Right lobe of liver (tissue), 6 donors: ENCODE measurements around the gene MRPL41. TPM values are rescaled to one million over a fixed set of nuclear protein-coding genes. Genes with fewer than 3 reads are reported as not detected.
"Not testable (repeated sequence)": the region's sequence is repeated elsewhere in the genome, so short reads cannot be mapped to it uniquely, and the experiment has no call there.

Experiments used
- ATAC-seq, 4 donors: fragments of 200-7000 bp; cut with Tn5 transposase; one replicate each; pipeline ENCODE4 v1.9.1; 2020; ENCODE audit warnings: mild to moderate bottlenecking in 4 of 4, moderate library complexity in 4 of 4
- DNase-seq, 3 donors: peaks; one replicate each; pipeline ENCODE4 v3.0.0-alpha.2; 2020
- H3K27ac ChIP-seq, 3 donors: fragments of 200-600 bp; one replicate each; pipeline ENCODE4 v1.8.0; 2022
- H3K27me3 ChIP-seq, 2 donors: fragments of 200-600 bp; one replicate each; pipeline ENCODE4 v1.8.0; 2022
- H3K36me3 ChIP-seq, 4 donors: fragments of 200-600 bp; sonication (generic) in 1 of 4; one replicate each; pipeline versions ENCODE4 v1.5.1 to v1.8.0; 2017 to 2022; ENCODE audit warnings: control low read depth in 1 of 4
- H3K4me1 ChIP-seq, 4 donors: fragments of 200-600 bp; sonication (generic) in 1 of 4; one replicate each; pipeline versions ENCODE4 v1.5.1 to v1.8.0; 2017 to 2022; ENCODE audit warnings: control low read depth in 1 of 4
- H3K4me3 ChIP-seq, 3 donors: fragments of 200-600 bp; one replicate each; pipeline ENCODE4 v1.8.0; 2022
- H3K9me3 ChIP-seq, 4 donors: fragments of 200-600 bp; sonication (generic) in 1 of 4; one replicate each; pipeline versions ENCODE4 v1.5.1 to v1.8.0; 2017 to 2022; ENCODE audit warnings: control low read depth in 1 of 4
- POLR2A ChIP-seq: fragments of 450-650 bp; IDR thresholded peaks from one replicate; pipeline ENCODE4 v1.6.1; 2017; ENCODE audit warnings: antibody characterized with exemption, mild to moderate bottlenecking
- WGBS: methylation state at CpG from one replicate; pipeline ENCODE4 v1.1.6; 2018; ENCODE audit warnings: low coverage, low lambda C conversion rate; ENCODE audit not compliant: insufficient coverage; ENCODE audit errors: missing lambda C conversion rate; 5-methylcytosine and 5-hydroxymethylcytosine counted together
- intact Hi-C, 2 donors: fragments of 100-400 bp; cut with DNase I; formaldehyde crosslinking; loops; one replicate each; pipeline versions ENCODE4 v1.11.2 to v1.14.1; 2022
- total RNA-seq, 6 experiments: library from RNA; depleted of rRNA in 2 of 6; stranded (reverse); fragments of >200 nt in 2 of 6; fragmentation: NEBNext Ultra II Directional in 3 of 6; extraction: Animal tissue kit (Norgen Biotek cat#: 25700) in 3 of 6; gene quantifications; one replicate each; pipeline versions ENCODE4 v1.1.0 to v1.2.4, GENCODE V29; 2016 to 2023
- TF ChIP-seq, protein P1 (sequence below), 4 donors: fragments of 200-600 bp in 3 of 4; fragments of 450-650 bp in 1 of 4; IDR thresholded peaks; one replicate each; pipeline versions ENCODE4 v1.5.1 to v1.8.0; 2016 to 2022; ENCODE audit warnings: antibody characterized with exemption in 4 of 4, mild to moderate bottlenecking in 2 of 4
- donor health status: DM: no; HTN: yes; CAD: no.
- donor health status: DM: no; HTN: no; CAD: no.
- donor health status: DM: no; HTN: no; CAD: no.
- donor health status: DM: no; HTN: yes; CAD: no.
- donor health status: DM: no; HTN: yes; CAD: no.

MRPL41 gene
- total RNA-seq, 6 experiments from 2014 or later: 43.4 to 97.8 (median 74.0) TPM

- H3K27ac ChIP-seq: no peak overlapping the region
- WGBS: 90% methylated on average over 9 of the region's 23 CpGs
- H3K27me3 ChIP-seq: no peaks in the 10 kb centered on the region
- H3K9me3 ChIP-seq: no peaks in the 10 kb centered on the region
- DNase-seq (no peak), ATAC-seq (no peak)
- peaks cover 0 to 19% (median 8%) of the 10 kb centered on the region in 4 donors for H3K4me1 ChIP-seq
- H3K36me3 ChIP-seq: peaks cover 0 to 2% (median 0%) of the 10 kb centered on the region in 4 donors
- H3K4me3 ChIP-seq: no peak overlapping the region
- intact Hi-C loops: no loop called here
- no peak for TF ChIP-seq POLR2A
- TF ChIP-seq, protein P1, sequence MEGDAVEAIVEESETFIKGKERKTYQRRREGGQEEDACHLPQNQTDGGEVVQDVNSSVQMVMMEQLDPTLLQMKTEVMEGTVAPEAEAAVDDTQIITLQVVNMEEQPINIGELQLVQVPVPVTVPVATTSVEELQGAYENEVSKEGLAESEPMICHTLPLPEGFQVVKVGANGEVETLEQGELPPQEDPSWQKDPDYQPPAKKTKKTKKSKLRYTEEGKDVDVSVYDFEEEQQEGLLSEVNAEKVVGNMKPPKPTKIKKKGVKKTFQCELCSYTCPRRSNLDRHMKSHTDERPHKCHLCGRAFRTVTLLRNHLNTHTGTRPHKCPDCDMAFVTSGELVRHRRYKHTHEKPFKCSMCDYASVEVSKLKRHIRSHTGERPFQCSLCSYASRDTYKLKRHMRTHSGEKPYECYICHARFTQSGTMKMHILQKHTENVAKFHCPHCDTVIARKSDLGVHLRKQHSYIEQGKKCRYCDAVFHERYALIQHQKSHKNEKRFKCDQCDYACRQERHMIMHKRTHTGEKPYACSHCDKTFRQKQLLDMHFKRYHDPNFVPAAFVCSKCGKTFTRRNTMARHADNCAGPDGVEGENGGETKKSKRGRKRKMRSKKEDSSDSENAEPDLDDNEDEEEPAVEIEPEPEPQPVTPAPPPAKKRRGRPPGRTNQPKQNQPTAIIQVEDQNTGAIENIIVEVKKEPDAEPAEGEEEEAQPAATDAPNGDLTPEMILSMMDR (IDR thresholded peaks at IDR 0.05): no peak
Measured at GRCh38 chr9:137547687-137548543, 3.8 kb upstream of the MRPL41 start.

- TF ChIP-seq POLR2A: peak; percentile 23
- TF ChIP-seq, protein P1 (IDR thresholded peaks at IDR 0.05): no peak
- Histone ChIP-seq H3K9me3 (no peaks in the 10 kb centered on the region), H3K4me1 (peaks cover 0 to 22% (median 9%) of the 10 kb centered on the region in 4 donors), H3K4me3 (peak within 1 kb of the TSS; percentile 59 to 89 (median 70)), H3K27me3 (no peaks in the 10 kb centered on the region), H3K36me3 (peaks cover 0 to 15% (median 0%) of the 10 kb centered on the region in 4 donors), H3K27ac (peak within 1 kb of the TSS in 2 of 3 donors; percentile 73 to 84)
- 2% methylated on average over 13 of the region's 13 CpGs for WGBS
- peak; percentile 79 to 83 (median 80) for ATAC-seq
- peak; percentile 90 to 97 (median 95) for DNase-seq
- intact Hi-C loops: no loop called here
Measured at GRCh38 chr9:137550231-137550621, 1.5 kb upstream of the MRPL41 start, which contains the start of gene PNPLA7. Gene PNPLA7 (minus strand): TSS chr9:137550402. CDS start chr9:137550197, 205 bp downstream.

- H3K9me3 ChIP-seq, intact Hi-C loops, DNase-seq, ATAC-seq, H3K27me3 ChIP-seq: not testable (repeated sequence)
- peaks cover 0 to 22% (median 9%) of the 10 kb centered on the region in 4 donors for H3K4me1 ChIP-seq
- peak overlapping the region in 1 of 3 donors; percentile 77 for H3K27ac ChIP-seq
- peak overlapping the region; percentile 59 to 89 (median 70) for H3K4me3 ChIP-seq
- WGBS: 2% methylated on average over 10 of the region's 17 CpGs
- H3K36me3 ChIP-seq: peaks cover 0 to 18% (median under 1%) of the 10 kb centered on the region in 4 donors
Measured at GRCh38 chr9:137550958-137551263, 768 bp upstream of the MRPL41 start.

DNA sequence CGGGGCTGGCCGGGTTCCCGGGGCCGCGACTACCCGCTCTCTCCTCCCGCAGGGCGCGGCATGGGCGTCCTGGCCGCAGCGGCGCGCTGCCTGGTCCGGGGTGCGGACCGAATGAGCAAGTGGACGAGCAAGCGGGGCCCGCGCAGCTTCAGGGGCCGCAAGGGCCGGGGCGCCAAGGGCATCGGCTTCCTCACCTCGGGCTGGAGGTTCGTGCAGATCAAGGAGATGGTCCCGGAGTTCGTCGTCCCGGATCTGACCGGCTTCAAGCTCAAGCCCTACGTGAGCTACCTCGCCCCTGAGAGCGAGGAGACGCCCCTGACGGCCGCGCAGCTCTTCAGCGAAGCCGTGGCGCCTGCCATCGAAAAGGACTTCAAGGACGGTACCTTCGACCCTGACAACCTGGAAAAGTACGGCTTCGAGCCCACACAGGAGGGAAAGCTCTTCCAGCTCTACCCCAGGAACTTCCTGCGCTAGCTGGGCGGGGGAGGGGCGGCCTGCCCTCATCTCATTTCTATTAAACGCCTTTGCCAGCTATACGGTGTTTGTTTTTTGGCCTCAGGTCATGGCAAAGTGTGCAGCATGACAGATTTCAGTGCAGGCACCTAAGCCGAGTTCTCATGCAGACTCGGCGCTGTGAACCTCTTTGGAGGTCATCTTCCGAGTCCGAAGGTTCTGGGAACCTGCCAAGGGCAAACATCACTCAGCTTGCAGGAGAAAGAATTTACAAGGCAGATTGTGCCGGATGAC lies 516 bp downstream of the MRPL41 start:
- TF ChIP-seq, protein P1 (IDR thresholded peaks at IDR 0.05): no peak
- no peak for TF ChIP-seq POLR2A
- no peaks in the 10 kb centered on the region for H3K9me3 ChIP-seq
- WGBS: 7% methylated on average over 9 of the region's 58 CpGs
- H3K4me1 ChIP-seq: peaks cover 0 to 22% (median 9%) of the 10 kb centered on the region in 4 donors
- peak overlapping the region; percentile 49 to 78 (median 54) for H3K27ac ChIP-seq
- peak overlapping the region; percentile 80 to 89 (median 82) for H3K4me3 ChIP-seq
- H3K36me3 ChIP-seq: peaks cover 0 to 18% (median 3%) of the 10 kb centered on the region in 4 donors
- ATAC-seq (peak in 3 of 4 donors; percentile 1 to 13 (median 7)), DNase-seq (peak in 2 of 3 donors; percentile 50 to 74)
- no peaks in the 10 kb centered on the region for H3K27me3 ChIP-seq
- intact Hi-C loops: no loop called here

DNA sequence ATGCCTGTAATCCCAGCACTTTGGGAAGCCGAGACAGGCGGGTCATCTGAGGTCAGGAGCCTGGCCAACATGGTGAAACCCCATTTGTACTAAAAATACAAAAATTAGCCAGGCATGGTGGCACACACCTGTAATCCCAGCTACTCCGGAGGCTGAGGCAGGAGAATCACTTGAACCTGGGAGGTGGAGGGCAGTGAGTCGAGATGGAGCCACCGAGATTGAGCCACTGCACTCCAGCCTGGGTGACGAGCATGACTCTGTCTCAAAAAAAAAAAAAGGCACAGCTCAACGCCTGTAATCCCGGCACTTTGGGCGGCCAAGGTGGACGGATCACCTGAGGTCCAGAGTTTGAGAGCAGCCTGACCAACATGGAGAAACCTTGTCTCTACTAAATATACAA lies 2.0 kb downstream of the MRPL41 start:
- H3K27ac ChIP-seq, DNase-seq, H3K4me3 ChIP-seq, H3K27me3 ChIP-seq, intact Hi-C loops, ATAC-seq, H3K9me3 ChIP-seq: not testable (repeated sequence)
- WGBS: 85% methylated on average over 9 of the region's 10 CpGs
- Histone ChIP-seq H3K4me1 (peaks cover 0 to 22% (median 9%) of the 10 kb centered on the region in 4 donors), H3K36me3 (peaks cover 0 to 29% (median 7%) of the 10 kb centered on the region in 4 donors)
